Left ventricle myocardium inferior (tissue), 1 donor: ENCODE data around the gene TRAPPC6A. TPM values are rescaled to one million over a fixed set of nuclear protein-coding genes. Genes with fewer than 3 reads are reported as not detected.
A peak's percentile ranks its signal among the peaks of the same experiment; 100 is the strongest.

Experiments used
- DNase-seq: peaks from one replicate; pipeline ENCODE4 v3.0.0-alpha.2; 2020
- H3K27ac ChIP-seq: fragments of 200-600 bp; replicated peaks from 2 replicates; pipeline ENCODE4 v1.8.0; 2021
- H3K27me3 ChIP-seq: fragments of 200-600 bp; 2 replicates; pipeline ENCODE4 v1.8.0; 2021; ENCODE audit warnings: low read depth
- H3K36me3 ChIP-seq: fragments of 200-600 bp; 2 replicates; pipeline ENCODE4 v1.8.0; 2021
- H3K4me1 ChIP-seq: fragments of 200-600 bp; 2 replicates; pipeline ENCODE4 v1.8.0; 2021
- H3K4me3 ChIP-seq: fragments of 200-600 bp; 2 replicates; pipeline ENCODE4 v1.8.0; 2021; ENCODE audit warnings: mild to moderate bottlenecking, moderate library complexity
- H3K9me3 ChIP-seq: fragments of 200-600 bp; replicated peaks from 2 replicates; pipeline ENCODE4 v1.8.0; 2021
- intact Hi-C: fragments of 100-400 bp; cut with micrococcal nuclease; formaldehyde crosslinking; loops from one replicate; pipeline ENCODE4 v1.11.0; 2022
- total RNA-seq: library from RNA; stranded (reverse); fragmentation: NEBNext Ultra II Directional; extraction: Animal tissue kit (Norgen Biotek cat#: 25700); gene quantifications from one replicate; pipeline ENCODE4 v1.2.1, GENCODE V29; 2021
- TF ChIP-seq, protein P1 (sequence below): fragments of 200-600 bp; IDR thresholded peaks from 2 replicates; pipeline ENCODE4 v1.8.0; 2021; ENCODE audit warnings: antibody characterized with exemption, mild to moderate bottlenecking, borderline replicate concordance
- donor health status: DM: no; HTN: yes; CAD: no; lungs with severe emphysema.

Gene TRAPPC6A
- total RNA-seq, 1 donor from 2014 or later: 15.8 TPM

DNA sequence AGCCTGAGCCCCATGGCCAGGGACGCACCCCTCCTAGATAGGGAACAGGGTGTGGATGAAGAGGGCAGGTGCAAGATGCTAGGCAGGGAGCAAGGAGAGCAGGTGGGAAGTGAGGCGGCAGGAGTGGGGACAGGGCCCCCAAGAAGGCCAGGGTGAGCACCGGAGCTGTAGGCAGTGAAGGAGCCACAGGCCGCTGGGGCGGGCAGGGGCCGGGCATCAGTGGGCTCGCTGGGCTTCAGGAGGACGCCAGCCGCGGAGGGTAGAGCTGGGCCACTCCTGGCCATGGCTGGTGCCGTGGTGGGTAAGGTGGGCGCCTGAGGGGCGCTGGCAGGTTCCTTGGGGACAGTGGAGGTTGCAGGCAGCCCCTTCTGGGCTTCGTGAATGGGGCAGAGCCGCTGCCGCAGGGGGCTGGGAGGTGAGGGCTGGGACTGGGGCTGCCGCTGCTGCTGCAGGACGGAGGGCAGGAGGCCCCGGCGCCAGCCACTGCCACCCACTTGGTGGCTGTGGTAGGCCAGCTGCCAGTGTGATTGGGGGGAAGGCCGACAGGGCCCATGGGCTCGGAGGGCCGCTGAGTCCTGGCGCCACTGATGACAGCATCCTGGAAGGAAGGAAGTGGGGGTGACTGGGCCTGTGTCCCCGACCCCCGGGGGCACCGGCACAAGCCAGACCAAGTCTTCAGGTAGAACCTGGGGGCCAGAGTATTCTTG is 19.4 kb downstream of the TRAPPC6A start:
- peaks cover 53% of the 10 kb centered on the region for H3K27me3 ChIP-seq
- no peaks in the 10 kb centered on the region for H3K36me3 ChIP-seq
- no peaks in the 10 kb centered on the region for H3K9me3 ChIP-seq
- TF ChIP-seq, protein P1, sequence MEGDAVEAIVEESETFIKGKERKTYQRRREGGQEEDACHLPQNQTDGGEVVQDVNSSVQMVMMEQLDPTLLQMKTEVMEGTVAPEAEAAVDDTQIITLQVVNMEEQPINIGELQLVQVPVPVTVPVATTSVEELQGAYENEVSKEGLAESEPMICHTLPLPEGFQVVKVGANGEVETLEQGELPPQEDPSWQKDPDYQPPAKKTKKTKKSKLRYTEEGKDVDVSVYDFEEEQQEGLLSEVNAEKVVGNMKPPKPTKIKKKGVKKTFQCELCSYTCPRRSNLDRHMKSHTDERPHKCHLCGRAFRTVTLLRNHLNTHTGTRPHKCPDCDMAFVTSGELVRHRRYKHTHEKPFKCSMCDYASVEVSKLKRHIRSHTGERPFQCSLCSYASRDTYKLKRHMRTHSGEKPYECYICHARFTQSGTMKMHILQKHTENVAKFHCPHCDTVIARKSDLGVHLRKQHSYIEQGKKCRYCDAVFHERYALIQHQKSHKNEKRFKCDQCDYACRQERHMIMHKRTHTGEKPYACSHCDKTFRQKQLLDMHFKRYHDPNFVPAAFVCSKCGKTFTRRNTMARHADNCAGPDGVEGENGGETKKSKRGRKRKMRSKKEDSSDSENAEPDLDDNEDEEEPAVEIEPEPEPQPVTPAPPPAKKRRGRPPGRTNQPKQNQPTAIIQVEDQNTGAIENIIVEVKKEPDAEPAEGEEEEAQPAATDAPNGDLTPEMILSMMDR: no peak
- no peak overlapping the region for H3K27ac ChIP-seq
- peaks cover 11% of the 10 kb centered on the region for H3K4me1 ChIP-seq
- intact Hi-C loops: no loop called here
- no peak overlapping the region for H3K4me3 ChIP-seq
- no peak for DNase-seq

GRCh38 chr19:45156751-45157150 is 21.3 kb downstream of the TRAPPC6A start:
- TF ChIP-seq, protein P1: no peak
- H3K36me3 ChIP-seq: no peaks in the 10 kb centered on the region
- intact Hi-C loops: no loop called here
- H3K9me3 ChIP-seq: no peaks in the 10 kb centered on the region
- H3K27ac ChIP-seq: no peak overlapping the region
- peaks cover 58% of the 10 kb centered on the region for H3K27me3 ChIP-seq
- no peak for DNase-seq
- H3K4me3 ChIP-seq: no peak overlapping the region
- peaks cover 28% of the 10 kb centered on the region for H3K4me1 ChIP-seq

DNA sequence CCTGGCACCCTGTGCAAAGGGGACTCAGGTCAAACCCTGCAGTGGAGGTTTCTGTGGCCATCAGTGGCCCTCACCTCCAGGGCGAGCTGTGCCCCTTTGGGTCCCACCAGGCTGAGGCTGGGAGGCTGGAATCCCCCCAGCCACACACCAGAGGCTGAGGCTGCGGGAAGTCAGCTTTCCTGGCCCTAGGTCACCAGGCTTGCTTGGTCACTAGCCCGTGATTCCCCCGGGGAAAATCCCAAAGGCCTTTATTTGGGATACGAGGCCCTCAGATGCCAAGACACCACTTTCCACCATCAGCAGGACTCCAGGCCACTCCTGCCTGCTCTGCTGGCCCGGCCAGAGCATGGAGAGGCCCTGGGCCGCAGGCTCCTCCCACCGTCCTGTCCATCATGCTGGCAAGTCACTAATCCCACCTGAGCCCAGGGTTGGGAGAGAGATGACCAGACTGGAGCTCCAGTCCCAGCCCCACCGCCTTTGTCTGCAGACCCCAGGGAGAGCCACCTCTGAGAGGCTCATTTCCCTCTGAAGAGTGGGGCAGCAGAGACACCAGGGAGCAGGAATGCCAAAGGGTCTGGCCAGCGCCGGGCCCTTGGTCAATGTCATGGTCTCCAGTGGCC is 21.9 kb downstream of the TRAPPC6A start:
- no peak overlapping the region for H3K27ac ChIP-seq
- H3K4me1 ChIP-seq: peaks cover 29% of the 10 kb centered on the region
- TF ChIP-seq, protein P1: no peak
- no peak for DNase-seq
- no peak overlapping the region for H3K4me3 ChIP-seq
- no peaks in the 10 kb centered on the region for H3K36me3 ChIP-seq
- H3K9me3 ChIP-seq: no peaks in the 10 kb centered on the region
- intact Hi-C loops: no loop called here
- H3K27me3 ChIP-seq: peaks cover 58% of the 10 kb centered on the region

DNA sequence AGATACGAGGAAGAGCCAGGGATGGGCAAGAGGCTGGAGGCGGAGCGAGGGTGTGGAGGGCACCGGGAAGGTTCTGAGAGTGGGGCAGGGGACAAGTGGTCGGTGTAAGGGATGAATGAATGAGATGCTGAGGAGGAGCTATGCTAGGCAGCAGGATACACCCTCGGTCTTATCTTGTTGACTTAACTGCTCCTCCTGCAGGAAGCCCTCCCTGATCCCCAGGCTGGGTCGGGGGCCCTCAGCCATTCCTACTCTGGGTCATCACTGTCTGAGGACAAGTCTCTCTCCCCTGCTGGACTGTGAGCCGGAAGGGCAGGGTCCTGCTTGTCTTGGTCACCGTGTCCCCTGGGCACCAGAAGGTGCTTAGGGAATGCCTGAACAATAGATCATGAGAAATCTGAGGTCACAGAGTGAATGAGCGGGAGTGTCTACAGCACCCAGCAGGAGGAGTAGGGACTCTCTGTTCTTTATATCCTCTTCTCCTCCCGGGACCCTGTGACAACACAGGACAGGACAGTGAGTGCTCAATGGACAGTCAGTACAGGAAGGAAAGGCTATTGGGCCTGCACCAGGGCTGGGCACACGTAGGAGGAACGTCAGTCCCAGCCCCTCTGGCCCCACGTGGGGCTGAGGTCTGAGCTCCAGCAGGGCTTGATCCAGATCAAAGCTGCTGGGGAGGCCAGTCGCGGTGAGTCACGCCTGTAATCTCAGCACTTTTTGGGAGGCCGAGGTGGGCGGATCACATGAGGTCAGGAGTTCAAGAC is 23.8 kb downstream of the TRAPPC6A start:
- TF ChIP-seq, protein P1: no peak
- Histone ChIP-seq H3K4me3 (peak overlapping the region; percentile 62), H3K36me3 (no peaks in the 10 kb centered on the region), H3K4me1 (peaks cover 29% of the 10 kb centered on the region), H3K27me3 (peaks cover 47% of the 10 kb centered on the region), H3K9me3 (no peaks in the 10 kb centered on the region), H3K27ac (peak overlapping the region; percentile 61)
- intact Hi-C loops: no loop called here
- DNase-seq: no peak

GRCh38 chr19:45153339-45154063 is 24.5 kb downstream of the TRAPPC6A start:
- Histone ChIP-seq H3K27me3 (peaks cover 40% of the 10 kb centered on the region), H3K4me1 (peaks cover 29% of the 10 kb centered on the region), H3K36me3 (no peaks in the 10 kb centered on the region), H3K27ac (peak overlapping the region; percentile 61), H3K9me3 (no peaks in the 10 kb centered on the region), H3K4me3 (peak overlapping the region; percentile 62)
- intact Hi-C loops: no loop called here
- TF ChIP-seq, protein P1: no peak
- peak; percentile 46 for DNase-seq
